HL-60 (cell line): ENCODE data around the gene POLRMT.

Source experiments
- DNase-seq, 2 experiments: peaks; one replicate each; pipeline ENCODE4 v3.0.0-alpha.2; 2010 to 2020; ENCODE audit warnings: low read depth in 1 of 2, low spot score in 1 of 2
- H3K27ac ChIP-seq: fragments of 250-450 bp; sonication (Bioruptor Pico); replicated peaks from 2 replicates; pipeline ENCODE4 v1.5.1; 2020; ENCODE audit warnings: mild to moderate bottlenecking, moderate library complexity
- H3K27me3 ChIP-seq: fragments of 250-450 bp; sonication (Bioruptor Pico); 2 replicates; pipeline ENCODE4 v1.5.1; 2021; ENCODE audit warnings: mild to moderate bottlenecking, moderate library complexity; ENCODE audit not compliant: insufficient read depth, poor library complexity, severe bottlenecking
- H3K4me3 ChIP-seq: replicated peaks from 2 replicates; pipeline ENCODE4 v1.5.1; 2011; ENCODE audit warnings: mild to moderate bottlenecking, control low read depth, low read length; ENCODE audit not compliant: insufficient read depth
- GABPA ChIP-seq: IDR thresholded peaks from 2 replicates; pipeline ENCODE4 v1.6.1; 2012; ENCODE audit warnings: low read depth
- POLR2AphosphoS5 ChIP-seq: IDR thresholded peaks from 2 replicates; pipeline ENCODE4 v1.6.1; 2012; ENCODE audit warnings: low read depth
- SPI1 ChIP-seq: IDR thresholded peaks from 2 replicates; pipeline ENCODE4 v1.6.1; 2012; ENCODE audit warnings: low read depth, mild to moderate bottlenecking, borderline replicate concordance
- TF ChIP-seq, protein P1 (sequence below): IDR thresholded peaks from one replicate; pipeline ENCODE4 v1.5.1; 2011; ENCODE audit warnings: low read length, control low read depth, inconsistent platforms; ENCODE audit not compliant: insufficient read depth
- TF ChIP-seq, protein P2 (sequence below): IDR thresholded peaks from 2 replicates; pipeline ENCODE4 v1.6.1; 2012; ENCODE audit warnings: low read depth; ENCODE audit not compliant: insufficient replicate concordance

Gene POLRMT

DNA sequence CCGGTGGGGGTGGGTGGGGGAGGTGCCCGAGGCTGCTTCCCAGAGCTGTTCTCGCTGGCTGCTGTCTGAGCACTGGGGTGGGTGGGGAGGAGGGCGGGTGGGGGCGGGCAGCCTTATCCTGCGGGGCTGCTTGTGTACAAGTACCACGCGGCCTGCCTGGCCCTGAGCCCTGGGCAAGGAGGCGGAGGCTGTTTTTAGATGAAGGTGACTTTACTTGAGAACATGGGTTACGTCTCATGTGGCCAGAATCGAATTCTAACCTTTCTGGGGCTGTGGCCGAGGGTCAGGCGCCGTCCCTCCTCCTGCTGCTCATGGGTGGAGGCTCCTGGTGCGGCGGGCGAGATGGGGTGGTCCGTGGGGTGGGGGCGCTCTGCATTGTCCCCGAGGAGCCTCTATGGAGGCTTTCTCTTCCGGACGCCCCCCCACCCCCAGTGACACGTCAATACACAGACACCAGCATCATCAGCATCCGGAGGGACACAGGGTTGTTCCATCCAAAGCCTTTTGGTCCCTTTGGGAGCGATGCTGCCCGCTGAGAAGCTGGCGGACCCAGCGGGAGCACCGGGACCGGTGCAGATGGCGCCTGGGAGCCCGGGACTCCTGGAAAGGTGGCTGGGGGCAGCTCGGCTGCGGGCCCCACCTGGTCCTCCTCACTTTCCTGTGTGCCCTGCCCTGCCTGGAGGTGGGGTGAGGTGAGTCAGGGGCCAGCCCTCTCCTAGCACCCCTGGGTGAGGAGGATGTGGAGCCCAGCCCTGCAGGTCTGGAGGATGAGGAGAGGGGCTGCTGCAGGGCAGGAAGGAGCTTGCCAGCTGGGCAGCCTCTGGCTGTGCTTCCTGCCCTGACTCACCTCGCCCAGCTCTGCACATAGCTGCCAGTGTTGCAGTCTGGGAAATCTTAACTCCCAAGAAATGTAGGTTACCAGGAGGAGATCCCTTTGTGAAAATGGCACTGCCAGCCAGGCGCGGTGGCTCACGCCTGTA is 57.5 kb downstream of the POLRMT start:
- Histone ChIP-seq H3K27ac (no peak overlapping the region), H3K27me3 (no peaks in the 10 kb centered on the region), H3K4me3 (peak overlapping the region; percentile 95)
- no peak for TF ChIP-seq GABPA
- TF ChIP-seq SPI1: no peak
- TF ChIP-seq, protein P1, sequence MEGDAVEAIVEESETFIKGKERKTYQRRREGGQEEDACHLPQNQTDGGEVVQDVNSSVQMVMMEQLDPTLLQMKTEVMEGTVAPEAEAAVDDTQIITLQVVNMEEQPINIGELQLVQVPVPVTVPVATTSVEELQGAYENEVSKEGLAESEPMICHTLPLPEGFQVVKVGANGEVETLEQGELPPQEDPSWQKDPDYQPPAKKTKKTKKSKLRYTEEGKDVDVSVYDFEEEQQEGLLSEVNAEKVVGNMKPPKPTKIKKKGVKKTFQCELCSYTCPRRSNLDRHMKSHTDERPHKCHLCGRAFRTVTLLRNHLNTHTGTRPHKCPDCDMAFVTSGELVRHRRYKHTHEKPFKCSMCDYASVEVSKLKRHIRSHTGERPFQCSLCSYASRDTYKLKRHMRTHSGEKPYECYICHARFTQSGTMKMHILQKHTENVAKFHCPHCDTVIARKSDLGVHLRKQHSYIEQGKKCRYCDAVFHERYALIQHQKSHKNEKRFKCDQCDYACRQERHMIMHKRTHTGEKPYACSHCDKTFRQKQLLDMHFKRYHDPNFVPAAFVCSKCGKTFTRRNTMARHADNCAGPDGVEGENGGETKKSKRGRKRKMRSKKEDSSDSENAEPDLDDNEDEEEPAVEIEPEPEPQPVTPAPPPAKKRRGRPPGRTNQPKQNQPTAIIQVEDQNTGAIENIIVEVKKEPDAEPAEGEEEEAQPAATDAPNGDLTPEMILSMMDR: no peak
- TF ChIP-seq POLR2AphosphoS5: no peak
- TF ChIP-seq, protein P2, sequence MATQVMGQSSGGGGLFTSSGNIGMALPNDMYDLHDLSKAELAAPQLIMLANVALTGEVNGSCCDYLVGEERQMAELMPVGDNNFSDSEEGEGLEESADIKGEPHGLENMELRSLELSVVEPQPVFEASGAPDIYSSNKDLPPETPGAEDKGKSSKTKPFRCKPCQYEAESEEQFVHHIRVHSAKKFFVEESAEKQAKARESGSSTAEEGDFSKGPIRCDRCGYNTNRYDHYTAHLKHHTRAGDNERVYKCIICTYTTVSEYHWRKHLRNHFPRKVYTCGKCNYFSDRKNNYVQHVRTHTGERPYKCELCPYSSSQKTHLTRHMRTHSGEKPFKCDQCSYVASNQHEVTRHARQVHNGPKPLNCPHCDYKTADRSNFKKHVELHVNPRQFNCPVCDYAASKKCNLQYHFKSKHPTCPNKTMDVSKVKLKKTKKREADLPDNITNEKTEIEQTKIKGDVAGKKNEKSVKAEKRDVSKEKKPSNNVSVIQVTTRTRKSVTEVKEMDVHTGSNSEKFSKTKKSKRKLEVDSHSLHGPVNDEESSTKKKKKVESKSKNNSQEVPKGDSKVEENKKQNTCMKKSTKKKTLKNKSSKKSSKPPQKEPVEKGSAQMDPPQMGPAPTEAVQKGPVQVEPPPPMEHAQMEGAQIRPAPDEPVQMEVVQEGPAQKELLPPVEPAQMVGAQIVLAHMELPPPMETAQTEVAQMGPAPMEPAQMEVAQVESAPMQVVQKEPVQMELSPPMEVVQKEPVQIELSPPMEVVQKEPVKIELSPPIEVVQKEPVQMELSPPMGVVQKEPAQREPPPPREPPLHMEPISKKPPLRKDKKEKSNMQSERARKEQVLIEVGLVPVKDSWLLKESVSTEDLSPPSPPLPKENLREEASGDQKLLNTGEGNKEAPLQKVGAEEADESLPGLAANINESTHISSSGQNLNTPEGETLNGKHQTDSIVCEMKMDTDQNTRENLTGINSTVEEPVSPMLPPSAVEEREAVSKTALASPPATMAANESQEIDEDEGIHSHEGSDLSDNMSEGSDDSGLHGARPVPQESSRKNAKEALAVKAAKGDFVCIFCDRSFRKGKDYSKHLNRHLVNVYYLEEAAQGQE: no peak
- no peak for DNase-seq

GRCh38 chr19:574658-575526 is 58.4 kb downstream of the POLRMT start:
- TF ChIP-seq SPI1: no peak
- TF ChIP-seq POLR2AphosphoS5: no peak
- TF ChIP-seq, protein P1: no peak
- TF ChIP-seq, protein P2: no peak
- no peak for TF ChIP-seq GABPA
- DNase-seq: peak in 1 of 2 experiments; percentile 46
- H3K27ac ChIP-seq: peak overlapping the region; percentile 37
- no peaks in the 10 kb centered on the region for H3K27me3 ChIP-seq
- H3K4me3 ChIP-seq: peak overlapping the region; percentile 95

GRCh38 chr19:573519-573825 is 59.9 kb downstream of the POLRMT start:
- no peaks in the 10 kb centered on the region for H3K27me3 ChIP-seq
- H3K27ac ChIP-seq: peak overlapping the region; percentile 98
- peak overlapping the region; percentile 95 for H3K4me3 ChIP-seq
- DNase-seq: no peak
- TF ChIP-seq, protein P2: no peak
- TF ChIP-seq GABPA: no peak
- TF ChIP-seq SPI1: no peak
- TF ChIP-seq, protein P1: no peak
